Right lobe of liver (tissue), 6 donors: ENCODE results near the gene GPC6. TPM values are rescaled to one million over a fixed set of nuclear protein-coding genes. Genes with fewer than 3 reads are reported as not detected.

Experiments
- ATAC-seq, 4 donors: fragments of 200-7000 bp; cut with Tn5 transposase; one replicate each; pipeline ENCODE4 v1.9.1; 2020; ENCODE audit warnings: mild to moderate bottlenecking in 4 of 4, moderate library complexity in 4 of 4
- DNase-seq, 3 donors: peaks; one replicate each; pipeline ENCODE4 v3.0.0-alpha.2; 2020
- H3K27ac ChIP-seq, 3 donors: fragments of 200-600 bp; one replicate each; pipeline ENCODE4 v1.8.0; 2022
- H3K27me3 ChIP-seq, 2 donors: fragments of 200-600 bp; one replicate each; pipeline ENCODE4 v1.8.0; 2022
- H3K36me3 ChIP-seq, 4 donors: fragments of 200-600 bp; sonication (generic) in 1 of 4; one replicate each; pipeline versions ENCODE4 v1.5.1 to v1.8.0; 2017 to 2022; ENCODE audit warnings: control low read depth in 1 of 4
- H3K4me1 ChIP-seq, 4 donors: fragments of 200-600 bp; sonication (generic) in 1 of 4; one replicate each; pipeline versions ENCODE4 v1.5.1 to v1.8.0; 2017 to 2022; ENCODE audit warnings: control low read depth in 1 of 4
- H3K4me3 ChIP-seq, 3 donors: fragments of 200-600 bp; one replicate each; pipeline ENCODE4 v1.8.0; 2022
- H3K9me3 ChIP-seq, 4 donors: fragments of 200-600 bp; sonication (generic) in 1 of 4; one replicate each; pipeline versions ENCODE4 v1.5.1 to v1.8.0; 2017 to 2022; ENCODE audit warnings: control low read depth in 1 of 4
- CTCF ChIP-seq, 4 donors: fragments of 200-600 bp in 3 of 4; fragments of 450-650 bp in 1 of 4; IDR thresholded peaks; one replicate each; pipeline versions ENCODE4 v1.5.1 to v1.8.0; 2016 to 2022; ENCODE audit warnings: antibody characterized with exemption in 4 of 4, mild to moderate bottlenecking in 2 of 4
- POLR2A ChIP-seq: fragments of 450-650 bp; IDR thresholded peaks from one replicate; pipeline ENCODE4 v1.6.1; 2017; ENCODE audit warnings: antibody characterized with exemption, mild to moderate bottlenecking
- WGBS: methylation state at CpG from one replicate; pipeline ENCODE4 v1.1.6; 2018; ENCODE audit warnings: low coverage, low lambda C conversion rate; ENCODE audit not compliant: insufficient coverage; ENCODE audit errors: missing lambda C conversion rate; 5-methylcytosine and 5-hydroxymethylcytosine counted together
- intact Hi-C, 2 donors: fragments of 100-400 bp; cut with DNase I; formaldehyde crosslinking; loops; one replicate each; pipeline versions ENCODE4 v1.11.2 to v1.14.1; 2022
- total RNA-seq, 6 experiments: library from RNA; depleted of rRNA in 2 of 6; stranded (reverse); fragments of >200 nt in 2 of 6; fragmentation: NEBNext Ultra II Directional in 3 of 6; extraction: Animal tissue kit (Norgen Biotek cat#: 25700) in 3 of 6; gene quantifications; one replicate each; pipeline versions ENCODE4 v1.1.0 to v1.2.4, GENCODE V29; 2016 to 2023
- donor health status: DM: no; HTN: yes; CAD: no.
- donor health status: DM: no; HTN: no; CAD: no.
- donor health status: DM: no; HTN: no; CAD: no.
- donor health status: DM: no; HTN: yes; CAD: no.
- donor health status: DM: no; HTN: yes; CAD: no.

The GPC6 gene
- total RNA-seq, 6 experiments from 2014 or later, result 18.6 to 30.1 (median 20.2) TPM

- intact Hi-C loops, result no loop called here
- no peak for ATAC-seq
- no peaks in the 10 kb centered on the region for H3K36me3 ChIP-seq
Observed at GRCh38 chr13:93259527-93260080, 33.0 kb downstream of the GPC6 start.

GRCh38 chr13:93260591-93260990 is 34.0 kb downstream of the GPC6 start:
- WGBS, result 88% methylated on average over 1 of the region's 1 CpG
- intact Hi-C loops, result no loop called here
- peak in 3 of 4 donors; percentile 43 to 77 (median 50) for ATAC-seq
- Histone ChIP-seq H3K36me3 (no peaks in the 10 kb centered on the region), H3K4me1 (no peaks in the 10 kb centered on the region), H3K27me3 (no peaks in the 10 kb centered on the region), H3K4me3 (no peak overlapping the region), H3K27ac (no peak overlapping the region), H3K9me3 (no peaks in the 10 kb centered on the region)
- TF ChIP-seq POLR2A (no peak), CTCF (IDR thresholded peaks at IDR 0.05) (no peak)
- DNase-seq, result no peak

More at GRCh38 chr13:93259527-93260080, 33.0 kb downstream of the GPC6 start:
- no peak for DNase-seq
- TF ChIP-seq CTCF (IDR thresholded peaks at IDR 0.05) (no peak), POLR2A (no peak)
- H3K4me3 ChIP-seq, result no peak overlapping the region
- no peaks in the 10 kb centered on the region for H3K27me3 ChIP-seq
- no peak overlapping the region for H3K27ac ChIP-seq
- H3K4me1 ChIP-seq, result no peaks in the 10 kb centered on the region
- H3K9me3 ChIP-seq, result no peaks in the 10 kb centered on the region

GRCh38 chr13:93262729-93263345 is 36.2 kb downstream of the GPC6 start:
- intact Hi-C loops, result no loop called here
- H3K27ac ChIP-seq, result no peak overlapping the region
- H3K4me1 ChIP-seq, result peaks cover 0 to 3% (median 0%) of the 10 kb centered on the region in 4 donors
- H3K9me3 ChIP-seq, result no peaks in the 10 kb centered on the region
- H3K36me3 ChIP-seq, result no peaks in the 10 kb centered on the region
- TF ChIP-seq POLR2A (no peak), CTCF (IDR thresholded peaks at IDR 0.05) (no peak)
- ATAC-seq (no peak), DNase-seq (no peak)
- H3K4me3 ChIP-seq, result no peak overlapping the region
- no peaks in the 10 kb centered on the region for H3K27me3 ChIP-seq
- WGBS, result 60% methylated on average over 2 of the region's 2 CpGs

- no peaks in the 10 kb centered on the region for H3K27me3 ChIP-seq
- peaks cover 0 to 4% (median 0%) of the 10 kb centered on the region in 4 donors for H3K4me1 ChIP-seq
- no peak for TF ChIP-seq CTCF (IDR thresholded peaks at IDR 0.05)
- no peak overlapping the region for H3K27ac ChIP-seq
- WGBS, result 90% methylated on average over 2 of the region's 2 CpGs
- H3K36me3 ChIP-seq, result no peaks in the 10 kb centered on the region
- ATAC-seq (no peak), DNase-seq (no peak)
- no peak overlapping the region for H3K4me3 ChIP-seq
- no peaks in the 10 kb centered on the region for H3K9me3 ChIP-seq
- intact Hi-C loops, result no loop called here
Observed at GRCh38 chr13:93264876-93265275, 38.3 kb downstream of the GPC6 start.
